GM19193 (cell line): ENCODE data around the gene UGT1A9.

Experiments used
- POLR2A ChIP-seq: IDR thresholded peaks from 4 replicates; pipeline ENCODE4 v1.6.1; 2011; ENCODE audit not compliant: insufficient read depth, insufficient read length; ENCODE audit errors: extremely low read depth

UGT1A9 gene

GRCh38 chr2:233764761-233765160 is 93.1 kb downstream of the UGT1A9 start:
- no peak for TF ChIP-seq POLR2A

- no peak for TF ChIP-seq POLR2A
Observed at GRCh38 chr2:233766416-233766815, 94.7 kb downstream of the UGT1A9 start.

- no peak for TF ChIP-seq POLR2A
Observed at GRCh38 chr2:233768076-233768475, 96.4 kb downstream of the UGT1A9 start.

- TF ChIP-seq POLR2A = no peak
Observed at GRCh38 chr2:233769260-233769659, 97.6 kb downstream of the UGT1A9 start.

GRCh38 chr2:233772153-233772552 is 100.5 kb downstream of the UGT1A9 start:
- TF ChIP-seq POLR2A = no peak

GRCh38 chr2:233772583-233772982 is 100.9 kb downstream of the UGT1A9 start:
- TF ChIP-seq POLR2A = no peak

GRCh38 chr2:233773854-233774253 is 102.2 kb downstream of the UGT1A9 start:
- TF ChIP-seq POLR2A = no peak

GRCh38 chr2:233775414-233775813 is 103.7 kb downstream of the UGT1A9 start:
- no peak for TF ChIP-seq POLR2A

GRCh38 chr2:233778030-233778429 is 106.3 kb downstream of the UGT1A9 start, which contains the start of gene MROH2A:
Gene MROH2A, plus strand, starts transcription at chr2:233778330. Its CDS starts 1,029 bp downstream, at chr2:233779359.
- TF ChIP-seq POLR2A = no peak

- TF ChIP-seq POLR2A = no peak
Observed at GRCh38 chr2:233779722-233780121, 108.0 kb downstream of the UGT1A9 start.

GRCh38 chr2:233780771-233781170 is 109.1 kb downstream of the UGT1A9 start:
- TF ChIP-seq POLR2A = no peak

- TF ChIP-seq POLR2A = no peak
Observed at GRCh38 chr2:233789554-233789953, 117.9 kb downstream of the UGT1A9 start.

- no peak for TF ChIP-seq POLR2A
Observed at GRCh38 chr2:233791151-233791882, 119.6 kb downstream of the UGT1A9 start.

GRCh38 chr2:233791883-233792329 is 120.2 kb downstream of the UGT1A9 start:
- no peak for TF ChIP-seq POLR2A

- no peak for TF ChIP-seq POLR2A
Observed at GRCh38 chr2:233792720-233793119, 121.0 kb downstream of the UGT1A9 start.

- TF ChIP-seq POLR2A = no peak
Observed at GRCh38 chr2:233793465-233794127, 121.9 kb downstream of the UGT1A9 start.
